Thyroid gland (tissue), 4 donors: ENCODE data around the gene FOSB. TPM values are rescaled to one million over a fixed set of nuclear protein-coding genes. Genes with fewer than 3 reads are reported as not detected.

Source experiments
- DNase-seq, 2 donors: peaks; one replicate each; pipeline ENCODE4 v3.0.0-alpha.2; 2019
- H3K27ac ChIP-seq, 3 donors: fragments of 200-600 bp; sonication (generic); 1 replicate in 2 of 3; 2 replicates in 1 of 3; pipeline ENCODE4 v1.5.1; 2016 to 2019; ENCODE audit warnings: mild to moderate bottlenecking in 1 of 3, moderate library complexity in 1 of 3
- H3K27me3 ChIP-seq: fragments of 200-600 bp; sonication (generic); one replicate; pipeline ENCODE4 v1.5.1; 2019
- H3K36me3 ChIP-seq, 2 donors: fragments of 200-600 bp; sonication (generic); one replicate each; pipeline ENCODE4 v1.5.1; 2016 to 2019
- H3K4me1 ChIP-seq, 2 donors: fragments of 200-600 bp; sonication (generic); one replicate each; pipeline ENCODE4 v1.5.1; 2017 to 2019
- H3K4me3 ChIP-seq, 3 donors: fragments of 200-600 bp; sonication (generic); replicated peaks in 1 of 3; 1 replicate in 2 of 3; 2 replicates in 1 of 3; pipeline ENCODE4 v1.5.1; 2016; ENCODE audit warnings: mild to moderate bottlenecking in 1 of 3
- H3K9me3 ChIP-seq: fragments of 200-600 bp; sonication (generic); one replicate; pipeline ENCODE4 v1.5.1; 2017
- CTCF ChIP-seq, 6 experiments: fragments of 200-600 bp in 3 of 6; fragments of 450-650 bp in 3 of 6; sonication (generic) in 3 of 6; IDR thresholded peaks; one replicate each; pipeline ENCODE4 v1.5.1; 2016 to 2019; ENCODE audit warnings: antibody characterized with exemption in 6 of 6, mild to moderate bottlenecking in 2 of 6, inconsistent platforms in 1 of 6, moderate library complexity in 1 of 6
- POLR2A ChIP-seq, 2 donors: fragments of 450-650 bp; IDR thresholded peaks; one replicate each; pipeline ENCODE4 v1.6.1; 2017; ENCODE audit warnings: antibody characterized with exemption in 2 of 2, mild to moderate bottlenecking in 2 of 2, moderate library complexity in 1 of 2
- WGBS, 2 donors: methylation state at CpG; one replicate each; pipeline ENCODE4 v1.1.5; 2017; 5-methylcytosine and 5-hydroxymethylcytosine counted together
- intact Hi-C: fragments of 100-400 bp; cut with DNase I; formaldehyde crosslinking; loops from one replicate; pipeline ENCODE4 v1.15.1; 2023
- total RNA-seq, 4 donors: library from RNA; depleted of rRNA; stranded (reverse); fragments of >200 nt; gene quantifications; one replicate each; pipeline ENCODE4 v1.2.3, GENCODE V29; 2016

FOSB gene
- total RNA-seq, 4 donors from 2014 or later: 1.6 to 3.3 (median 2.4) TPM

- Histone ChIP-seq H3K4me1 (peaks cover 14 to 17% of the 10 kb centered on the region in 2 donors), H3K27ac (peak overlapping the region in 2 of 3 donors; percentile 93 to 96), H3K4me3 (no peak overlapping the region), H3K36me3 (no peaks in the 10 kb centered on the region), H3K9me3 (no peaks in the 10 kb centered on the region), H3K27me3 (no peaks in the 10 kb centered on the region)
- no peak for DNase-seq
- whole genome bisulfite sequencing, 2 donors: 75 to 84% methylated on average over 2 of the region's 2 CpGs
- no peak for TF ChIP-seq POLR2A (IDR thresholded peaks at IDR 0.05)
- no peak for TF ChIP-seq CTCF (IDR thresholded peaks at IDR 0.05)
- intact Hi-C loops: no loop called here
Measured at GRCh38 chr19:45442408-45442777, 25.4 kb upstream of the FOSB start.

- Histone ChIP-seq H3K36me3 (no peaks in the 10 kb centered on the region), H3K9me3 (no peaks in the 10 kb centered on the region), H3K27me3 (no peaks in the 10 kb centered on the region), H3K27ac (peak overlapping the region; percentile 93 to 97 (median 96)), H3K4me3 (no peak overlapping the region), H3K4me1 (peaks cover 14 to 17% of the 10 kb centered on the region in 2 donors)
- DNase-seq: peak in 1 of 2 donors; percentile 36
- no peak for TF ChIP-seq POLR2A (IDR thresholded peaks at IDR 0.05)
- intact Hi-C loops: no loop called here
- 13 to 17% methylated on average over 13 to 14 of the region's 15 CpGs for WGBS, 2 donors
Measured at GRCh38 chr19:45442778-45443461, 24.9 kb upstream of the FOSB start.

- TF ChIP-seq POLR2A (IDR thresholded peaks at IDR 0.05) (peak in 1 of 2 donors; percentile 88), CTCF (IDR thresholded peaks at IDR 0.05) (peak in 1 of 6 experiments; percentile 7)
- Histone ChIP-seq H3K4me3 (peak overlapping the region in 2 of 3 donors; percentile 31 to 40), H3K27me3 (no peaks in the 10 kb centered on the region), H3K9me3 (no peaks in the 10 kb centered on the region), H3K36me3 (no peaks in the 10 kb centered on the region), H3K4me1 (peaks cover 14 to 17% of the 10 kb centered on the region in 2 donors), H3K27ac (peak overlapping the region; percentile 93 to 97 (median 96))
- intact Hi-C loops: no loop called here
- DNase-seq: peak; percentile 98
- 1% methylated on average over 30 to 46 of the region's 49 CpGs for WGBS, 2 donors
Measured at GRCh38 chr19:45443462-45444317, 24.1 kb upstream of the FOSB start.

GRCh38 chr19:45444318-45445041, 23.3 kb upstream of the FOSB start:
- DNase-seq: peak; percentile 97 to 98

More at GRCh38 chr19:45444318-45445041, 23.3 kb upstream of the FOSB start:
- no peaks in the 10 kb centered on the region for H3K36me3 ChIP-seq
- TF ChIP-seq POLR2A (IDR thresholded peaks at IDR 0.05): peak in 1 of 2 donors; percentile 48
- no peak for TF ChIP-seq CTCF (IDR thresholded peaks at IDR 0.05)
- no peaks in the 10 kb centered on the region for H3K9me3 ChIP-seq
- H3K4me1 ChIP-seq: peaks cover 14 to 21% of the 10 kb centered on the region in 2 donors
- peak overlapping the region in 1 of 3 donors; percentile 40 for H3K4me3 ChIP-seq
- no peaks in the 10 kb centered on the region for H3K27me3 ChIP-seq
- 28 to 35% methylated on average over 22 to 27 of the region's 47 CpGs for WGBS, 2 donors
- intact Hi-C loops: no loop called here
- peak overlapping the region; percentile 93 to 97 (median 96) for H3K27ac ChIP-seq
